Upper lobe of left lung (tissue), 4 donors: ENCODE data around the gene TBC1D4.

Experiments
- CTCF ChIP-seq, 6 experiments: fragments of 450-650 bp in 4 of 6; fragments of 200-600 bp in 2 of 6; sonication (generic) in 2 of 6; IDR thresholded peaks; one replicate each; pipeline ENCODE4 v1.5.1; 2016 to 2019; ENCODE audit warnings: antibody characterized with exemption in 6 of 6
- EP300 ChIP-seq, 4 donors: sonication (generic); formaldehyde crosslinking; IDR thresholded peaks; one replicate each; pipeline ENCODE4 v1.5.1; 2017; ENCODE audit warnings: antibody characterized with exemption in 4 of 4, control low read depth in 2 of 4
- POLR2A ChIP-seq, 4 donors: fragments of 450-650 bp; IDR thresholded peaks; one replicate each; pipeline ENCODE4 v1.5.1; 2016 to 2017; ENCODE audit warnings: antibody characterized with exemption in 4 of 4, mild to moderate bottlenecking in 2 of 4
- POLR2AphosphoS5 ChIP-seq, 2 donors: sonication (generic); formaldehyde crosslinking; IDR thresholded peaks; one replicate each; pipeline ENCODE4 v1.5.1; 2017; ENCODE audit warnings: antibody characterized with exemption in 2 of 2

GRCh38 chr13:75426421-75426820 lies 55.5 kb downstream of the TBC1D4 start:
- TF ChIP-seq CTCF (IDR thresholded peaks at IDR 0.05), result no peak
- TF ChIP-seq POLR2A (IDR thresholded peaks at IDR 0.05), result no peak
- no peak for TF ChIP-seq EP300 (IDR thresholded peaks at IDR 0.05)
- no peak for TF ChIP-seq POLR2AphosphoS5 (IDR thresholded peaks at IDR 0.05)
